Measurements from ENCODE around the gene USP6.

- TF ChIP-seq CTCF (IDR thresholded peaks at IDR 0.05; ENCODE audit: low read length), result no peak
- no peak for TF ChIP-seq EZH2 (IDR thresholded peaks at IDR 0.05; ENCODE audit: borderline replicate concordance, low read length)
Observed at GRCh38 chr17:5219536-5219935, 103.7 kb downstream of the USP6 start.

All from OCI-LY1 (cell line).